HG03139 (cell line): ENCODE results near the gene GALNT15.

Experiments
- ATAC-seq: cut with Tn5 transposase; IDR thresholded peaks from one replicate; pipeline ENCODE4 v1.9.1; 2021; ENCODE audit not compliant: unreplicated experiment

GALNT15 gene

DNA sequence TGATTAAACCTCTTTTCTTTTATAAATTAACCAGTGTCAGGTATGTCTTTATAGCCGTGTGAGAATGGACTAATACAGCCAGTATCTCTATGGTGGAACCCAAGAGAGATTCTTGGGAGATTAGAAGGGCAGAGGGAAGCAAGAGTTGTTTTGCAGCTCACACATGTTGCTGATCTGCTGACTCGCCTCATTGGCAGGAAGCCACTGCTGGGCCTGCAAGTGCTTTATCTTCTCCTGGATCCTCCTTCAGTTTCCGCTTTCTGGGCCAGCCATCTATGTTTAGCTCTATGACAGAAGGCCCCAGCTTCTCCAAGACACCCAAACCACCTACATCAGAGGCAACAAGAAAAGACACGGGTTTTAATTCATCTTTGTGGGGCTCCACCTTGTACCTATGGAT, 23.4 kb upstream of the GALNT15 start:
- ATAC-seq: no peak

DNA sequence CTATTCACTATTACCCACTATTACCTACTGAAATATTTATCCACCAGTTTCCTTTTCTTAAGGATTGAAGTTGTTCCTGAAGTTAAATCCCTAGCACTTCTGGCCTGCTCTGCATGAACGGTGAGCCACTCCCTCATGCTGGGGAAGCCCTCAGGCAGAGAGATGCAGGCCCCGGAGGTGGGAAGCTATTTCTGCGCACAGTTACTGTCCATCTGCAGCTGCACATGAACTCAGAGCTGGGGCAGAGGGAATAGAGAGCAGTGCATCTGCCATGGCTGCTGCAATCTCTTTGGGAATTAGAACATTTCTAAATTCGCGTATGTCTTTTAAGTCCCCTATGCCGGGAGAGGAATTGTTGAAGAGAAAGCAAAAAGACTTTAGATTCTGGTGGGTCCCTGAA, 6.3 kb upstream of the GALNT15 start:
- no peak for ATAC-seq

DNA sequence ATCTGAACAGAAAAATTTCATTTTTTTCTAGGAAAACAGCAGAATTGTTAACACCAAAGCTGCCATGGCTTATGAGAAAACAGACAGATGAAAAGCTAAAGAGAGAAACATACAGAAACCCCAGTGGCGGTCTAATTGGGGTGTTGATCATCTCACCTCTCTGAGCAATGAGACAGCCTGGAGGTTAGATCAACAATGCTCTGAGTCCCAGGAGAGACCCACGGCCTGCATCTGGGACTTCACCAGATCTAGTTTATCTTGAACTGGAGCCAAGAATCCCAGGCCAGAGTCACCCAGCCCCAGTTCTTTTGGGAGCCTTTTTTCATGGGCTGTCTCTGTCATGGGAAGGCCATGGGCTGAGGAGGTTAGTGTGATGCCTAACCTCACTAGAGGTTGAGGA, 3.5 kb upstream of the GALNT15 start:
- ATAC-seq: no peak

DNA sequence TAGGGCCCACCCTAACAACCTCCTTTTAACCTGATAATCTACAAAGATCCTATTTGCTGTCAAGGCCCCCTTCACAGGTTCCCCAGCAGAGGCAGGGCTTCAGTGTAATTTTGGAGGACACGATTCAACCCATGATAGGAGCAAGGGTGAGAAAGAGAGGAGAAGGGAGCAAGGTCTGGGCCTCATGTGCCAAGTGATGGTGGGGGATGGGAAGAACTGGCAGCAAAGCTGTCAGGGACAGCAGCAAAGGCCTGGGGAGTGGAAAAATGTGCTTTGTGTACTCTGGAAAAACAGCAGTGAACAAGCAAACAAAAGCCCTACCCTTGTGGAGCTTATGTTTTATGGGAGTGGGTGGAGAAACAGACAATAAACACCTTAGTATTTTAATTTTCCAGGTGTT, 2.7 kb upstream of the GALNT15 start:
- ATAC-seq: no peak

DNA sequence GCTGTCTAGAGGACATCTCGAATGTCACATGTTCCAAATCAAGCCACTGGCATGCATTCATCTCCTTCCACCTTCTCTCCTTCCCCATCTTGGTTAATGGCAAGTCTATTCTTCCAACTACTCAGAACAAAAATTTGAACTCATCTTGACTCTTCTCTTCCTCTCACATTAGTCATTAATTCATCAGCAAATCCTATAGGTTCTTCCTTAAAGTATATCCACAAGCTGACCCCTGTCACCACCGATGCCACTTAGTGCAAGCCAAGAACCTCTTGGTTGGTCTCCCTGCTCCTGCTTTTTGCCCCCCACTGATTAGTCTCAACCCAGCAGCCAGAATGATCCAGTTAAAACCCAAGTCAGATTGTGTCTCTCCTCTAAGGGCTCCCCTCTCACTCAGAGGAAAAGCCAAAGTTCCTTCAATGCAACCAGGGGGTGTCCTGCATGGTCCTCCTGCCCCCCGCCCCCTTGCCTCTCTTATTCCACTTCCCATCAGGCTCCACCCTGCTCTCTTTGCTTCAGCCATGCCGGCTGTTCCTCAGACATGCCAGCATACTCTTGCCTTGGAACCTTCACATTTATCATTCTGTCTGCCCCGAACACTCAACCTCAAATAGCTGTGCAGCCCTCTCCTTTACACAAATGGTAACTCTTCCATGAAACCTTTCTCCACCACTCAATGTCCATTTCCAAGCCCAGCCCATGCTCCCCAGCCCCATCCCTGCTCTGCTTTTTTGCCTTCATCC, 1.0 kb upstream of the GALNT15 start:
- no peak for ATAC-seq

DNA sequence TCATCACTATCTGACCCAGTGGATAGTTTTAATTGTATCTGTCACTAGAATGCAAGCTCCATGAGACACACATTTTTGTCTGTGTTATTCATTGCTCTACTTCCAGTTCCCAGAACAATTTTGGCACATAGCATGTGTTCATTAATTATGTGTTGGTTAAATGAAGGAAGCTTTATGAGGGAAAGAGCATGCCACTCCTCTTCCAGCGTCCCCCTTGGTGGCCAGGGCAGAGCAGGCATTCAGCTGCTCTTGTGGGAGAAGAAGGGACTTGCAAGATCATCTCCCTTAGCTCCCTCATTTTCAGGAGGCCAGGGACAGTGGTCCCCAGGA, 489 bp upstream of the GALNT15 start:
- no peak for ATAC-seq

DNA sequence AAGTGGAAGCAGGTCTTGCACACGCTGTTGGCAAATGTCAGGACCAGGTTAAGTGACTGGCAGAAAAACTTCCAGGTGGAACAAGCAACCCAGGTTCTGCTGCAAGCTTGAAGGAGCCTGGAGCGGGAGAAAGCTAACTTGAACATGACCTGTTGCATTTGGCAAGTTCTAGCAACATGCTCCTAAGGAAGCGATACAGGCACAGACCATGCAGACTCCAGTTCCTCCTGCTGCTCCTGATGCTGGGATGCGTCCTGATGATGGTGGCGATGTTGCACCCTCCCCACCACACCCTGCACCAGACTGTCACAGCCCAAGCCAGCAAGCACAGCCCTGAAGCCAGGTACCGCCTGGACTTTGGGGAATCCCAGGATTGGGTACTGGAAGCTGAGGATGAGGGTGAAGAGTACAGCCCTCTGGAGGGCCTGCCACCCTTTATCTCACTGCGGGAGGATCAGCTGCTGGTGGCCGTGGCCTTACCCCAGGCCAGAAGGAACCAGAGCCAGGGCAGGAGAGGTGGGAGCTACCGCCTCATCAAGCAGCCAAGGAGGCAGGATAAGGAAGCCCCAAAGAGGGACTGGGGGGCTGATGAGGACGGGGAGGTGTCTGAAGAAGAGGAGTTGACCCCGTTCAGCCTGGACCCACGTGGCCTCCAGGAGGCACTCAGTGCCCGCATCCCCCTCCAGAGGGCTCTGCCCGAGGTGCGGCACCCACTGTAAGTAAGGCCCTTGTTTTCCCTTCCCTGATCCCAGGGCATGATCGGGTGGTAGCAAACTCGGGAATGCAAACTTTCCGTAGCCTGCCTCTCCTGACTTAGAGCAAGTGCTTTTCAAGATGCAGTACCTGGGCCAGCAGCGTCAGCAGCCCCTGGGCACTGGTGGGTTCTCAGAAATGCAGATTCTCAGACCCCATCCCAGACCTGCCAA, 759 bp downstream of the GALNT15 start:
- ATAC-seq: no peak

DNA sequence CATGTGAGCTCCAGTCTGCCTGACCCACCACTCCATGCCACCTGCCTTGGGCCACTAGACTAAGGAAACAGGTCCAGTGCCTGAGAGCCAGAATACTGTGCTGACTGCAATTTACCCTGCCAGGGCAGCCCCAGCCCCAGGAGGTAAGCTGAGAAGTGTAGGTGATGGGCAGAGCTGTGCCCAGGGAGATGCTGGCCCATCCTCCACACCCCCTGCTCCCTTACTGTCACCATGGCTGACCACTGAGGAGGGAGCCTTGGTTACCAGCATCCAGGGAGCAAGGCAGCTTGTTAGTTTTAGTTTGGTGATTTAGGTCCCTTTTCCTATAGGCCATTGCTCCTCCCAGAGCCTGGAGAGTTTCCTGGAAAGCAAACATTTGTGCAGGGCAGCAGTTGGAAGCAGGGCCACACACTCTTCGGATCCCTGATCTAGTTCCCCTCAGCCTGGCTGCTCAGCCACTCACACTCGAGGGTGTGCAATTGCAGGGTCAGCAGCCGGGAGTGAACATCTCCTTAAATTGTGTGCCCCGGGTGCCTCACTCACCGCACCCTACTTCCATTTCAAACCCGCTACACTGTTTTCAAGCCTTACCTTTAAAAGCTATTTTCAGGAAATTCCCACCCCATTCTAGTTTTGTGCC, 2.0 kb downstream of the GALNT15 start:
- ATAC-seq: no peak

DNA sequence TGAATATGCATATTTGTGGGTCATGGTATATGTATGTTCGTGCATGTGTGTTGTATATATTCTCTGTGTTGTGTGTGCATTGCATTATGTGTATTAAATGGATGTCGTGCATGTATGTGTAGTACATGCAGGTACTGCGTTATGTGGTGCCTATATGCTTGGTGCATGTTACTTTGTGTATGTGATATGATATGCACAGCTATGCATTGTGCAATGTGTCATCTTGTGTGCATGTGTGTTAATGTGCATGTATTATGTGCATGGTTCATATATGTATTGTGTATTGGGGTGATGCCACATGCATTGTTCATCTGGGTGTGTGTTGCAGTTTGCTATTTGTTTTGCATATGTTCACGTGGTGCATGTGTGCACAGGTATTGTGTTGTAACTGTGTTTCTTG, 2.9 kb downstream of the GALNT15 start:
- ATAC-seq: no peak

DNA sequence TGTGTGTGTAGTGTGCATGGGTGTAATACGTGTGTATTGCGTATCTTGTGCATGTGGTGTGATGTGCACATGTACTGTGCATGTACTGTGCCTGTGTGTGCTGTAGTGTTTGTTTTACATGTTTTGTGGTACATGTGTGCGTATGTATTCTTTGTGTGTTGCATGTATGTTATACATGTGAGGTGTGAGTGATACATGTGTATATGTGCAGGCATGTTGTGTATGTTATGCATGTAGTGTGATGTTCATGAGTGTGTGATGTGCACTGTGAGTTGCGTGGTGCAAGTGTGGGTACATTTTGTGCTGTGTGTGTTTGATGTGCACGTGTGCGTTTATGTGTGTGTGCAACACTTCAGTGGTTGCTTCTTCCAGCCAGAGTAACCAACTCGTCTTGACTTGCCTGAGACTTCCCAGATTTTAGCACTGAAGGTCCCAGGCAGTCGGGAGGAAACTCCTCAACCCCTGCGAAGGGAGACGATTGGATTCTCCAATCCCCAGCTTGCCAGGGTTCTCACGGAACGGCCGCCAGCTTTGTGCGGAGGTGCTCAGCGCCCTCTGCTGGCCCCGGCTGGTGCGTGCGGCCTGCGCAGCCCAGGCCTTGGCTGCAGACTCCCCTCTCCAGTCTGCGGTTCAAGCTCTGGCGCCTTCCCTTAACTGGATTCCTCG, 3.6 kb downstream of the GALNT15 start:
- peak; percentile 64 for ATAC-seq

DNA sequence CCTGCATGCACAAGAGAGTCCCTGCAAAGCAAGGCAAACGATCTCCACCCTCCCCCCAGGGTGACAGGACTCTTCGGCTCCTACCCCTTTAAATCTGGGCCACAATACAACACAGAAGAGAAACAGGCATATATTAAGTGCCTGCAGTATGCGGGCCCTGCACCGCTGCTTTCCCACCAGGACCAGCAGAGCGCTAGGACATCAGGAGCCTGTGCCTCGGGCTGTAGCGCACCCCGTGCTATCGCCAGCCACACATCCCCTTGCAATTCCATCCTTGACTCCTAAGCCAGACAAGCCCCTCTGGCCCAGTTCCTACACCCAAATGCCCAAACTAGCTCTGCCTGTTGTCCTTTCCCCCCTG, 4.1 kb downstream of the GALNT15 start:
- peak; percentile 20 for ATAC-seq

DNA sequence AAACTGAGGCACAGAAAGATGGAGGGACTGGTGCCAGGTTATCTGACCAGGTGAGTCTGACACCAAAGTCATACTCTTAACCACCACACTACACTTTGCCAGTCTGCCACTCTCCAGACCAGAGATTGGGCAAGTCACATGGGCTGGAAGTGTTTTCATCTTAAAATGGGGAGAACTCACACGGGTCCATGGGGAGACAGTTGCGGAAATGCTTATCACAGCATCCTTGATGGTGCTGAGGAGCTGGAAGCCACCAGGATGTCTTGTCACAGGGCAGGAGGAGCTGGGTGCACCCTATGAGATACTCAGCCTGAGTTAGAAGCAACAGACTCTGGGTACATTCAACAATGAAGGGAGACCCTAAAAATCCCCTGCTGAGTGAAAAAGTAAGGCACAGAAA, 4.8 kb downstream of the GALNT15 start:
- ATAC-seq: no peak

DNA sequence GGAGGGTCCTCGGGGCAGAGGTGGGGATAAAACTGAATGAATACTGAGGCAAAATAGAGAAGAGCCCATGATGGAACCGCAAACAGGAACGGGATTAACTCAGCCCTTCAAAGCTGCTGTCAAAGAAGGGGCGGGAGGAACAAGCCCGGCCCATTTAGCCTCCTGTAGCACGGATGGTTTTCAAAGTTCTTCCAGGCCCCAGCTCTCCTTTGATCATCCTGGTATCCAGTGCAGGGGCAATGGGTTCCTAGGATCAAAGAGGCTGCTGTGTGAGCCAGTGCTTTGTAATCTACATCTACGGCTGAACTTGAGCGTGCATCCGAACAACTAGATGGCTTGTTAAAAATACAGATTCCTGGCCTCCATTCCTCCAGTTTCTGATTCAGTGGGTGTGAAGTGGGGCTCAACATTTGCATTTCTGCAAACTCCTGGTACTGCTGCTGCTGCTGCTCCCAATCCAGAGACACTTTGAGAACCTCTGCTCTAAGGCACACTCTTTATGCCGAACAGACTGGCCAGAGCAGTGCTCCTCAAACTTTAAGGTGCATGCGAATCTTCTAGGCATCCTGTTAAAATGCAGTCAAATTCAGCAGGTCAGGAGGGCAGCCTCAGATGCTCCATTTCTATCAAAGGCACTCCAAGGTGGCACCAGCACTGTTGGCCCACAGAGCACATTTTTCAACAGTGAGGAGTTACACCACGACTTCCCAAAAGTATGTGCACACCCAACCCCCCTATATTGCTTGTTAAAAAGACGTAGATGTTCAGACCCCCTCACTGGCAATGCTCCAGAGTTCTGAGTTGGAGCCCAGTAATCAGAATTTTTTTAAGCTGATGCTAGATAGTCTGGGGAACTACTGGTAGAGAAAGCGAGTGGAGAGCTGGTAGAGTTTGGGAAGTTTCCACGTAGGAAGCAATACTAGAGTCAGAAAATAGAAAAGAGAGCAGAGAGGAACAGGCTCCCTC, 5.6 kb downstream of the GALNT15 start:
- no peak for ATAC-seq

DNA sequence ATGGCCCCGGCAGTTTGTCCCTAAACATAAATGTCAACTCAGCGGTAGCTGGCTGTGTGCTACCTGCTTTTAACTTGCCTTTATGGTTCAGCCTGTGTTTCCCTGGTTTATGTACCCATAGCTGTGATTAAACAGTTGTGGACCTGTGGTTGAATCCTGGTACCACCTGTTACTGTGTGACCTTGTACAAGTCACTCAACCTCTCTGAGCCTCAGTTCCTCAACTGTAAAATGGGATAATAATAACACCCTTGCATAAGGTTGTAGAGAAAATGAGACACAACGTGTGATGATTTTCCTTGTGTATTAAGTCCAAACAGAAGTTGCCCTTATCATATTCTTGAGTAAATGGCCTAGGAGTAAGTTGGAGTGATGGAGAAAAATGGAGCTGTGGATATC, 6.3 kb downstream of the GALNT15 start:
- no peak for ATAC-seq

DNA sequence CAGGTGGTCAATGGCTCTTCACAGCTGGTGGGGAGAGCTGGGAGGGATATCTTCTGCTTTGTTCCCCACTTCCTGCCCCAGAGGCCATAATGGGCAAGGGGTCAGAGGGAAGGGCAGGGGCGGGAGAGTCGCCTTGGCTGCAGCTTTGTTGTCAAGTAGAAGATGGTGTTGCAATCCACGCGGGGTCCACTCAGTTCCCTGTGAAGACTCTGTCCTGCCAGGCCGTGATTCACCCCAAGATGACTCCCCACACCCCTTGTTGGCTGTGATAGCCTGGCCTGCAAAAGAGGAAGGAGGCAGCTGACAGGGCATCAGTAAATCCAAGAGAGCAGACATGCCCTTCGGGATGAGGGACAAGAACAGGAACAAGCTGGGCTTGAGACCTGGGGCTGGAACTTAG, 6.9 kb downstream of the GALNT15 start:
- ATAC-seq: no peak

DNA sequence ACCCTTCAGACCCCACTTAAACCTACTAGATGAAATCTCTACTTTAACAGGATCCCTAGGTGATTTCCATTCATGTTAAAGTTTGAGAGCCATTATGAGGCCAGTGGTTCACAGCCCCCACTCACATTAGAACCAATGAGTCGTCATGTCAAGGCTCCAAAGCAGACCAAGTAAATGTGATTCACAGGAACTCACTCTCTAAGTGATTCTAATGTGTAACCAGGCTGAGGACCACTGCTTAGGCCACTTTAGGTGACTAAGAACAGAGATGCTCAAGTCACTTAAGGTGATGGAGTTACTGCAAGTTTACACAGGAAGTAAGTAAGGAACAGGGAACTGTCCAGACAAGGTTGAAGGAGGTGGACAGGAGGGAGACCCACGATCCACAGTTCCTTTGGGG, 7.7 kb downstream of the GALNT15 start:
- ATAC-seq: no peak

DNA sequence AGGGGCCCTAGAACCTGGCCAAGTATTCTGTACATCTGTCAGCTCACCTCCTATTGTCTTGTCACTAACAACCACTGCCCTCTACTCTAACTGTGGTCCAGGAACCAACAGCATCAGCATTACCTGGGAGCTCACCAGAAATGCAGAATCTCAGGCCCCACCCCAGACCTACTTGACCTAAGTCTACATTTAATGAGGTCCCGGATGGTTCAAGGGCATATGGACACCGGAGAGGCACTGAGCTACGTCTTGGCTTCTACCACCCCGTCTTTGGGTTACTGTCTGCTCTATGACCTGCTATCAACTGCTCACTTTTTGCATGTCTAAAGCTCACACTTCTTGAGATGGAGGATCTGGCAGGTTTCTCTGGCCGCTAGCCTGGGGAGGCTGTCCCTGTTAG, 8.1 kb downstream of the GALNT15 start:
- no peak for ATAC-seq

DNA sequence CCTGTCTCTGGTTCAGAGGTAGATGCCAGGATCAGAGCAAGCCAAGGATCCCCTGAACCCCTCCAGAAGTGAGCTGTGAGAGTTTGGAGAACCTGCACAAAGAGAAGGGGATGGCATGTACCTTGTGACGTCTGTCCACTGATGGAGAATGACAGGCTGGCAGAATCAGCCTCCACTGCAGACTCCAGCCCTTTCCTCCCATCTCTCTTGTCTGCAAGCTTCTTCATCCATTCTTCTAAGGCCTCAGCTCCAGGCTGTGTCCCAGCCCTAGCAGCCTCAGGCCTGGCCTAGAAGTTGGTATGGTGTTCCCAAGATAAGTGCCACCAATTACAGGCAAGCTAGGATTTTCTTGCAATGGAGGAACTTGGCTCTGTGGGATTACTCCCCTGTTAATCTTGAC, 8.6 kb downstream of the GALNT15 start:
- no peak for ATAC-seq

DNA sequence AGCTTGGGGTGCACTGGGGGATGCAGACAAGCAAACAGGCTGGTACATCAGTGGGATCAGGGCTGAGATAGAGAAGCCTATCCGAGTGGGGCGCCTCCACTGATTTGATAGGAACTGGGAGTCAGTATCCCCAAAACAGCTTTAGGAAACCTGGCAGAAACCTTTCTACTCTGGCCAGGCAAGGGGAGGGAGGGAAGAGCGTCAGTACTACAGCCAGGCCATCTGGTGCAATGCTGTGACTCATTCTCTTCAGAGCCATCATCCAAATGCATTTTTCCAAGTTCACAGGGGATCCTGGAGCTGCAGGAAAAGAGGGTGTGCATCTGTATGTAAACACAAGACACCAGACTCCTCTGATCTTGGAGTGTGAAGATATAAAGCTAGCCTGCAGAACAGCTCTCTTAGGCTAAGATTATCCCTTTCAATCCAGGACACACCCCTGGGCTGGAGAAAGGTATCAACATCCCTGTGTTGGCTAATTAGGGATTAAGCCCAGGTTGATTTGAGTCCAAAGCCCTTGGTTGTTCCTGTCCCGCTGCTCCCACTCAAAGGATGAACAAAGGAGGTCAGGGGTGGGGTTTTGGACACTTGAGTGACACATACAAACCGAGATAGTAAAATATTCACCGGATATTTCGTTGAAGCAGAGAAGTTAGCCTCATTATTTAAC, 9.3 kb downstream of the GALNT15 start:
- no peak for ATAC-seq

DNA sequence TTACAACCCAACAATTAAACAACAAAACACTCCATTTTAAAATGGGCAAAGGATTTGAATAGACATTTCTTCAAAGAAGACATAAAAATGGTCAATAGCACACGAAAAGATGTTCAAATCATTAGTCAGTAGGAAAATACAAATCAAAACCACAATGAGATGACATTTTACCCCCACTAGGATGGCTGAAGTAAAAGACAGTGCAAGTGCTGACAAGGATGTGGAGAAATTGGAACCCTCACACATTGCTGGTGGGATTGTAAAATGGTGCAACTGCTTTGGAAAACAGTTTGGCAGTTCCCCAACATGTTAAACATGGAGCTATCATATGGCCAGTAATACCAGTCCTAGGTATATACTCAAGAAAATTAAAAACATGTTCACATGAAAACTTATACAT, 11.6 kb downstream of the GALNT15 start:
- ATAC-seq: no peak
